ENCODE measurements around the gene STK11IP.

Gene STK11IP

GRCh38 chr2:219570924-219571310, 26.7 kb upstream of the STK11IP start:
- no peak for DNase-seq
- H3K9me3 ChIP-seq = no peaks in the 10 kb centered on the region
- peaks cover 18% of the 10 kb centered on the region for H3K36me3 ChIP-seq
- TF ChIP-seq CTCF (IDR thresholded peaks at IDR 0.05; ENCODE audit: low read depth, low read length) = no peak
- H3K4me1 ChIP-seq = peaks cover 17% of the 10 kb centered on the region
- H3K4me3 ChIP-seq (ENCODE audit: low read depth, low read length) = peak overlapping the region; percentile 68
- H3K27me3 ChIP-seq = no peaks in the 10 kb centered on the region

DNA sequence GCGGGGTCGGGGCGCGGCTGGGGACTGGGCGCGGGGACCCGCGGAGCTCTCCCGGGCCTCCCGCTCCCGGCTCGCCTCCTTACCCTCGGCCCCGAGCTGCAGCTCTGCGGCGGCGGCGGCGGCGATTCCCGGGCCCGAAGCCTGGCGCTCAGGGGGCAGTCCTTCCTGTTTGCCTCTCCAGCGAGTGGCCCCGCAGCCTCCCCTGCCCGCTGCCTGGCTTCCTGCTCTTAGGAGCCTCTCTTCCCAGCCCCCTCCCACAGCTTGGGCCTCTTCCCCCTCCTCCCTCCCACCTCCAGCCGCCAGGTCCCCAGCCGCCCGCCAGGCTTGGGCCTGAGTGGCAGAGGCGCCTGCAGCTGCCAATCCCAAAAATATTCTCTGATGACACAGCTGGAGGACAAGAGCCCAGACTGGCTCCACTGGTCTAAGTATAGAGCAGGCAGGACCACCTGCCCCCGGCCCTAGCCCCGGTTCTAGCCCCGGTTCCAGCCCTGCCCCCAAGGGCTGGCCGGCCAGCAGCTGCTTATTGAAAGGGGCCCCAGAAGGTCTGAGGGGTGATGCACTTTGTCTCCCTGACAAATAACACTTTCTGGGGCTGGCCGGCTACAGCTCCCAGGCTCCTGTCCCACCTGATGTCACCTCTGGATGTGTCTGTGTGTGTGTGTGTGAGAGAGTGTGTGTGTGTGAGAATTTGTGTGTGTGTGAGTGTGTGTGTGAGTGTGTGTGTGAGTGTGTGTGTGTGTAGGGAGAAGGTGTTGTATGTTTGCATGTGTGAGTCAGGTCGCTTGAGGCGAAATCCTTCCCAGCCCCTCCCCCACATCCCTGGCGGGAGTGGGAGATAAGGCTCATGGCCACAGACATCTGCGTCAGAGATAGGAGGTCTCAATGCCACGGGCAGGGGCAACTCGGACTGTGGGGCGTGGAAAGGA, 26.1 kb upstream of the STK11IP start, which contains the start of gene OBSL1:
Gene OBSL1 (minus strand): TSS at position 229 of the 926 bp plus-strand sequence. CDS start 307 bp downstream, outside the sequence.
- Histone ChIP-seq H3K36me3 (peaks cover 18% of the 10 kb centered on the region), H3K4me1 (peaks cover 24% of the 10 kb centered on the region), H3K9me3 (no peaks in the 10 kb centered on the region), H3K4me3 (ENCODE audit: low read depth, low read length) (peak within 1 kb of the TSS; percentile 68), H3K27me3 (no peaks in the 10 kb centered on the region)
- no peak for TF ChIP-seq CTCF (IDR thresholded peaks at IDR 0.05; ENCODE audit: low read depth, low read length)
- DNase-seq = peak; percentile 97

DNA sequence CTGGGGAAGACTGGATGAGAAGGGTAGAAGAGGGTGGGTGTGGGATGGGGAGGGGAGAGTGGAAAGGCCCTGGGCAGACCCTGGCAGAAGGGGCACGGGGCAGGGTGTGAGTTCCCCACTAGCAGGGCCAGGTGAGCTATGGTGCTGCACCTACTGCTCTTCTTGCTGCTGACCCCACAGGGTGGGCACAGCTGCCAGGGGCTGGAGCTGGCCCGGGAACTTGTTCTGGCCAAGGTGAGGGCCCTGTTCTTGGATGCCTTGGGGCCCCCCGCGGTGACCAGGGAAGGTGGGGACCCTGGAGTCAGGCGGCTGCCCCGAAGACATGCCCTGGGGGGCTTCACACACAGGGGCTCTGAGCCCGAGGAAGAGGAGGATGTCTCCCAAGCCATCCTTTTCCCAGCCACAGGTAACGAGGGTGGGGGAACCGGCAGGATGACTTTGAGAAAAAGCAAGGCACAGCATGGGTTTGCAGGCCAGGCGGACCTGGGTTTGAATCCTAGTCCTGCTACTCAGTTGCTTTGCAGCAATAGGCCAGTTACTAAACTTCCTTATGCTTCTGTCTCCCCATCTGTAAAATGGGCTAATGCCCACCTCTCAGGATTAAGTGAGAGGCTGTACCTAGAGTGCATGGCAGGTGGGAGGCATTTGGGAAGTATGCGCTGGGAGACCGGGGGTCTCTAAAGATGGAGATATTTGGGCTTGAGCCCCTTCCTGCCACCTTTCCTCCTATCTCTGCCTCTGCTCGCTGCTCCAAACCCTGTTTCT, 25.2 kb upstream of the STK11IP start, which contains the start of gene INHA:
Gene INHA (plus strand): TSS at position 74 of the 765 bp plus-strand sequence. CDS start 65 bp downstream, at position 139.
- H3K4me1 ChIP-seq = peaks cover 32% of the 10 kb centered on the region
- H3K36me3 ChIP-seq = peaks cover 13% of the 10 kb centered on the region
- peak within 1 kb of the TSS; percentile 68 for H3K4me3 ChIP-seq (ENCODE audit: low read depth, low read length)
- H3K27me3 ChIP-seq = no peaks in the 10 kb centered on the region
- DNase-seq = no peak
- H3K9me3 ChIP-seq = no peaks in the 10 kb centered on the region
- no peak for TF ChIP-seq CTCF (IDR thresholded peaks at IDR 0.05; ENCODE audit: low read depth, low read length)

- no peak for TF ChIP-seq CTCF (IDR thresholded peaks at IDR 0.05; ENCODE audit: low read depth, low read length)
- Histone ChIP-seq H3K36me3 (peaks cover 7% of the 10 kb centered on the region), H3K27me3 (no peaks in the 10 kb centered on the region), H3K4me1 (peaks cover 34% of the 10 kb centered on the region), H3K4me3 (ENCODE audit: low read depth, low read length) (no peak overlapping the region), H3K9me3 (no peaks in the 10 kb centered on the region)
- no peak for DNase-seq
These were observed 24.5 kb upstream of the STK11IP start for GRCh38 chr2:219573166-219573565.

GRCh38 chr2:219574484-219575311, 23.0 kb upstream of the STK11IP start:
- Histone ChIP-seq H3K27me3 (no peaks in the 10 kb centered on the region), H3K36me3 (peaks cover under 1% of the 10 kb centered on the region; the same call in 1 of the 2 replicates), H3K9me3 (no peaks in the 10 kb centered on the region), H3K4me3 (ENCODE audit: low read depth, low read length) (no peak overlapping the region), H3K4me1 (peaks cover 28% of the 10 kb centered on the region)
- DNase-seq = no peak
- TF ChIP-seq CTCF (IDR thresholded peaks at IDR 0.05; ENCODE audit: low read depth, low read length) = no peak

Data from BE2C (cell line).